HG02938 (cell line): ENCODE results near the gene FBN1.
A peak's percentile ranks its signal among the peaks of the same experiment; 100 is the strongest.

Experiments
- ATAC-seq: cut with Tn5 transposase; IDR thresholded peaks from one replicate; pipeline ENCODE4 v1.9.1; 2021; ENCODE audit warnings: mild to moderate bottlenecking, moderate library complexity; ENCODE audit not compliant: unreplicated experiment

FBN1 gene

GRCh38 chr15:48557335-48557734 is 88.2 kb downstream of the FBN1 start:
- no peak for ATAC-seq

- no peak for ATAC-seq
Observed at GRCh38 chr15:48556159-48556897, 89.2 kb downstream of the FBN1 start.

DNA sequence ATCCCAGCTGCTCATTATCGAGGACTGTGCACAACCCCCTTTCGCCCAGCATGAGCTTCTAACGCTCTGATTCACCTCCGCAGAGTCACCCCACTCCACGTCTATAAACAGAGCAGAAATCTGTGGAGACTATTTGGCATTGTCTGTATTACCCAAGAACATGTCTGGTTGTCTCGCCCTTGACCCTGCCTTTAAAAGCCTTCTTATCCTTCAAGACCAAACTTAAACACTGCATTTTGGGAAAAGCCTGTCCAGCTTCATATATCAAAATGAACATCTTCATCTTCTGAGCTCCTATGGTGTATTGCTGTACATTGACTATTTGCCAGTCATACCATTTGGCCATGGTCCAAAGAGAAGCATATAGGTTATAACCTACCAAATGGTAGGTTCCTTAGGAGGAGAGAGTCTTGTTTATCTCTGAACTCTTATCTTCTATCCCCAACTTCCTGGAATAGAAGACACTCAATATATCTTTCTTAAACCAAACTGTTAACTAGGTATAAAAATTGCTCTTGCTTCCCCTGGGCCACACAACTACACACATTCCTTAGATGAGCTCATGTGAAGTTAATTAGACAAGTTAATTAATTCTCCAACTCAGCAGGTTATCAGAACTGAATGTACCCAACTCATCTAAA is 90.1 kb downstream of the FBN1 start:
- ATAC-seq: no peak

- ATAC-seq: no peak
Observed at GRCh38 chr15:48554112-48554511, 91.4 kb downstream of the FBN1 start.

DNA sequence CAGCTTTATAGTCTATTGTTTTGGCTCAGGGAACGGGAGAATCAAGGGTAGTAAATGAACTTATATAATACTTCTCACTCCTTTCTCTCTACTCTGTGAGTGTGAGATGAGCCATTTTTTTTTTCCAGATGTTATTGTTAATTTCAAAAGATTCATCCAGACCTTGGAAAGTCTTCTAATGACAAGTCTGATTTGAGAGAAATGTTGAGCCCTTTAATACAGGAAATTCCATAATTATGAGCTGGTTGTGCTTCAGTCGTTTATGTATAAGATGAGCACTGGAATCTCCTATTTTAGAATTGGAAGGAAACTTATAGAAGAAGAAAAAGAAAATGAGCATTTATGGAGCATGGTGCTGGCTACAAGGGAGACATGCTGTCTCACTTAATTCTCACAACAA is 92.0 kb downstream of the FBN1 start:
- ATAC-seq: no peak

DNA sequence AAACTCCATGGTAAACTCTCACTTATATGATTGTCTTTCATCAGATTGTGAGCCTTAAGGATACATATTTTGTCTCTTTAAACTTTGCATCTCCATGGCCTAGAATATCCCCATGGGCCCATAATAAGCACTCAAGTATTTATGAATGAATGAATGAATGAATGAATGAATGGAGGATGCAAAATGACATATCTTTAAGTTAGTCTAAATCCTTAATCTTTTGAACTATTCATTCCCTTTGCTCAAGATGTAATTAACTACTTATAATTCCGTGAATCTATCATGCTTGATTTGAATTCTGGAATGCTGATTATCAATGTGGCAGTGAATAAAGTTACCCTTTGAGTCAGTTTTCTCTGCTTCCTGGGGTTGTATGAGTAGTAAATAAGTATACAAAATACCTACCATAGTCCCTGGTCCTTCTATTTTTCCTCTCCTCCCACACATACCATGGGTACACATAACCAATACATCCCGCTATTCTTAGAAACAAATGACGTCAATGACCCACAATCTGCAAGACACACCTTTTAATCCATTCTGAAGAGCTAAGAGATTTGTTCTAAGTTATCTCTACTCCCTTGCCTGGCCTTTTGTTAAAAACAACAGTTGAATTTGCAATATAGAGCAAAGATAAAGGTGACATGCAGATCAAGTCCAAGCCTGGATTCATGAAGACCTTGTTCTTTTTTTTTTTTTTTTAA is 94.5 kb downstream of the FBN1 start:
- ATAC-seq: no peak

DNA sequence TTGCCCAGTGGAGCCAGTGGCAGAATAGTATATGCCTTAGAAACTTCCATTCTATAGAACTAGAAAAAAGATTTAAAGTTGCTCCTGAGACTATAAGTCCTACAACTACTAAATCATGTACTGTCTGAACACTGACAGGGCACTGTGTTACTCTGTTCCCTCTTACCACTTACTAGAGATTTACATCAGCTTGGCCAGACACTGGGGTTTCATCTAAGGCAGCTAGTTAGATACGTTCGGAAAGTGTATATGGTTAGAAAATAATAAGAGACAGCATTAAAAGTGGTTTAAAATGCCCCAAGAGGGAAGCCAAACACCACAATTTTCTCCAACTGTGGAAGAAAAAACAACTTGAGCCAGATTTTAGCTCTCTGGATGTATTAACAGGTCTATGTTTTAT is 97.1 kb downstream of the FBN1 start:
- no peak for ATAC-seq

DNA sequence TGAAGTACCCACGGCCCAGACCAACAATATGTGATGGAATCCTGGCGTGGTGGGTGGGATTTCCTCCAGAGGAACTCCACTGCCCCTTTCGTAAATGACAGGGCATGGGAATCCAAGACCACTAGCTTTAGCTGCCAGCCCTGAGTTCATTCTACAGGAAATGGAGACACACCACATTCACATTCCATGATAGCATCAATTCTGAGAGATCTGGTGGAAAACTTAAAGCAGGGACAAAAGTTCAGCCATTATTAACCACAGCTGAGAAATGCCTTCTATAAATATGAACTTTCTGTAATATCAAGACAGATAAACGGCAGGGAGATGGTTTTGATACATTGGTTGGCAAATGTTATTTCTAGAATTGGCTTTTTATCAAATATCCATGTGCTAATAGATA is 98.2 kb downstream of the FBN1 start:
- no peak for ATAC-seq

- ATAC-seq: no peak
Observed at GRCh38 chr15:48546296-48546695, 99.2 kb downstream of the FBN1 start.

DNA sequence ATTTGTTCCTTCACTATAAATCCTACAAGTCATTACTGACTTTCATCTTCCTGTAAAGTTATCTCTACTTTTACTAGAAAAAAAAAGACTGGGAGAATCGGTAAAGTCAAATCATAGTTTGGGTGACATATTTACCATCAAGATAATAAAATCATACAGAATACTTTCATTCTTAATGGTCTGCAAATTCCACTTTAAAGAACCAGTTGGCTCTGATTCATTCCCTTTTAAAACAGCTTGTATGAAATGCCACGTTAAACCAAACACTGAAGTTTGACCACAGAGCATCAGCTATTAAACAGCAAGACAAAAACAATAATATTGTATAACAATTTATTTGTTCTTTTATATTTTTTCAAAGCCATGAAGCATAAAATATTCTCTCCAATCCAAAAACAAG is 100.7 kb downstream of the FBN1 start:
- ATAC-seq: no peak

- peak; percentile 77 for ATAC-seq
Observed at GRCh38 chr15:48541341-48542278, 103.9 kb downstream of the FBN1 start.

GRCh38 chr15:48540756-48541155 is 104.8 kb downstream of the FBN1 start:
- no peak for ATAC-seq

DNA sequence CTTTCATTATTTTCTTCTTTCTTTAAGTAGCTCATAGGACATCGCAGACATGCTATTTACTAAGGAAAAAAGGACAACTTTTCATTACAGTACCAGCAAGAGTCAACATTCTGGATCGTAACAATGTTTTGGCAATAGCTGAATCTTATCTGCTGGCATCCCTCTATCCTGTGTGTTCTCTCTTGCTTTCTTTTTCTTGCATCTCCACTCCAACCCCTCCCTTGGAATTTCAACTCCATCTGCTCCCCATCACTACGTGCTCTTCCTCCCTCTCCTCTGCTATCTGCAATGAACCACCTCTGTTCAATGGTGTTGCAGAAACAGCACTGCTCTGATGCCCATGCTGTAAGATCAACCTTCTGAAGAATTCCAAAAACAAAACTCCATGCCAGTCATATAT is 106.6 kb downstream of the FBN1 start:
- ATAC-seq: no peak

DNA sequence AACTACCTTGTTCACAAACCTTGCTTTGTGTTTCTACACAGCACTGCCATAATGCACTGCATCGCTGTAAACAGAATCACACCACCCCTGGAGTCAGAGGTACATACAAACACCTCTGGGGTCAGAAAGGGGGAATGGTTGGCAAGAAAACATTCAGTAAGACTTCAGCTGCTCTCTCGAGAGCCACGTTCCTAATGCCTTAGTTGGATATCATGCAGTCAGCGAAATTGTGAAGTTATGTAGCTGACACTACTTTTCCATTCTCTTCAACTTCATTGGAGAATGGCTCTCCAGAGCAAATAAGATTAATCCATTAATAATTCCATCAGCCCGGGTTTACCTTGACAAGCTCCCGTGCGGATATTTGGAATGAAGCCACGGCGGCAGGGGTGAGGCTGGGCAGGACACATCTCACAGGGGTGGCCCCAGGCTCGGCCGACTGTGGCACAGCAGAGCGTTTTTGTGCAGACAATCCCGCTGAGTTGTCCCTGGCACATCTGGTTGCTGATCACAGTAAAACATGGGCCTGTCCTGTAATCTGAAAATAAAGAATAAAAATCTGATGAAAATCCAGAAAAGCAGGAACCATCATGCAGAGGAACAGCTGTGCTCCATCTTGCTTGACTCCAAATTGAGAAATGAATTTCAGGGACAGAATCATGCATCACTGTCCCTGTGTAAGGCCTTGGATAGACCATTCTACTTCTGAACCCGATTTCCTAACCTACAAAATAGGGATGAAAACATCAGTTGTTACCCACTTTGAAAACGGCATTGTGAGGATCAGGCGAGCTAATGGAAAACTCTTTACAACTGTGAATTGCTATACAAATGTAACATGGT is 108.0 kb downstream of the FBN1 start:
- ATAC-seq: no peak

- no peak for ATAC-seq
Observed at GRCh38 chr15:48536681-48537091, 108.8 kb downstream of the FBN1 start.

- ATAC-seq: no peak
Observed at GRCh38 chr15:48533982-48534381, 111.5 kb downstream of the FBN1 start.

DNA sequence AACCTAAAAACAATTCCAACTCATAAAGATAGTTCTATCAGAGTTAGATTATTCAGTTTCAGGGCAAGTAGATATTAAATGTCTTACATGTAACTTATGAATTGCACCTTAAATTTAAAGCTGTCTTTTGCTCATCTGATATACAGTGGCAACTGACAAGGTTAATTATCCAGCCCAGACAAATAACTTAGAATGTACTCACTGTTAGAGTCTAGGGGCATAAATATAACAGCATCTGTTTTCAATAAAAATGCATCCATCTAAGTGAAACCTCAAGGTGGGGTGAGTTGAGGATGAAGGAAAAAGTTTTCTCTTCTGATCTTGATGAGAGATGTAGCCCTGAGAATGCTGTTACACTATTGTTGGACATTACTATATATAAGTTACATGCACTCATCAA is 112.6 kb downstream of the FBN1 start:
- ATAC-seq: no peak

DNA sequence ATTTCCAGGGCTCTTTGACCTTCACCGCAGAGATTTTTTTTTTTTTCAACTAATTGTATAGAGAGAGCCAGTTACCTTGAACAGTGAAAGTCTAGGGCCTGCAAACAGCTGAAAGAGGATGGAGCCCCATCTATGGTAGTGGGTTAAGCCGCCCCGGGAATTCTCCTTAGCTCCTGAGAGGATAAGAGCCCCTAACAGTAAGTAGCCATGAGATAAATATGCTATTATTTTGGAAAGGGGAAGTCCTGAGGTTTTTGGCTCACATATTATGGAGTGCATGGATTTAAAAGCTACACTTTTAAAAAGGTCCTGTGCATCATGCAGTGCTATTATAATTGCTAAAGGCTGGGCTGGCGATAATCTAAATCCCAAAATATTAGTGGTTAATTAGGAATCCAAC is 115.0 kb downstream of the FBN1 start:
- ATAC-seq: no peak

- no peak for ATAC-seq
Observed at GRCh38 chr15:48528921-48529320, 116.6 kb downstream of the FBN1 start.

- ATAC-seq: no peak
Observed at GRCh38 chr15:48527517-48527916, 118.0 kb downstream of the FBN1 start.
